IPS DF 19.7 (cell line): Measurements from ENCODE around the gene MAP6.

Source experiments
- DNase-seq: peaks from one replicate; pipeline ENCODE4 v3.0.0-alpha.2; 2013; ENCODE audit warnings: low read depth, low spot score

MAP6 gene

DNA sequence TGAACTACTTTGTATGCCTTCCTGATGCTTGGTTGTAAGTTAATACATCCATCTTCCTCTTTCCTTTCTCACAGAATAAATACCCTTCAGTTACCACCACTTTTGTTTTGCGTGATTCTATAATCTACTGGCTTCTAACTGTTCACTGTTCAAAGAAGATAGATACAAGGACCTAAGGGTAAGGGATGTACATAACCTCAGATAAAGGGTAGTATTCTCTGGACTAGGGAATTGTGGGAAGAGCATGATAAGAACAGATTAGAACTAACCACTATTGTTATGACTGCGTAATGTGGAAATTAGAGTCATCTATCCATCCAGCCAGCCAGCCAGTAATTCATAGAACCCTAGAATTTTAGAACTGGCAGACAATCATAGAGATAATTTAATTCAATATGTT lies 36.4 kb downstream of the MAP6 start:
- DNase-seq = no peak

- DNase-seq = no peak
These were observed 37.6 kb downstream of the MAP6 start for GRCh38 chr11:75631086-75631730.

GRCh38 chr11:75627906-75628668 lies 40.8 kb downstream of the MAP6 start:
- DNase-seq = no peak

DNA sequence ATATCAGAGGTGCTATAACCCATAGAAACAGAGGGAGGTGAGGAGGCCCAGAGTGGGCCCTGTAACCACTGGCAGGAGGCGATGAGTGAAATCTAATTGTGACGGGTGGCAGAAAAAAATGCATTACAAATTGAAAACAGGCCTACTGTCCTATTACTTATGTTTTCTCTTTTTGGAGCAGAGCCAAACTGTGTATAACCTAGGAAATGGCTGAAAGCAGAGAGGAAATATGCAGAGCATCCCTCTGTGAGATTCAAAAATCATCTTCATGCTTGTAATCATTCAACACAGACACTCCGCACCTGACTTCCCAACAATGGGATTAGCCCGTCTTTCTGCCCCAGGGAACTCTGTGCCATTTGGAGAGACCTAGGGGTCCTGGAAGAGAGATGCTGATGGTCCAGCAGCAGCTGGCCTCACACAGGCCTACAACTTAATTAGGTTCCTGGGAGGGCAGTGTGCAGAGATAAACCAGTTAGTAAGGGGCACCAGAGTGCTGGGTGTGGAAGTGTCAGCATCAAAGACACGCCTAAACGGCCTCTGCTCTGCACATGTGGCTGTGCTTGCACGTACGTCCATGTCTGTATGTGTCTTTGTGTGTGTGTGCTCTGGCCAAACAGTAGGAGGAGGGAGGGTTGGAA lies 41.8 kb downstream of the MAP6 start:
- no peak for DNase-seq

DNA sequence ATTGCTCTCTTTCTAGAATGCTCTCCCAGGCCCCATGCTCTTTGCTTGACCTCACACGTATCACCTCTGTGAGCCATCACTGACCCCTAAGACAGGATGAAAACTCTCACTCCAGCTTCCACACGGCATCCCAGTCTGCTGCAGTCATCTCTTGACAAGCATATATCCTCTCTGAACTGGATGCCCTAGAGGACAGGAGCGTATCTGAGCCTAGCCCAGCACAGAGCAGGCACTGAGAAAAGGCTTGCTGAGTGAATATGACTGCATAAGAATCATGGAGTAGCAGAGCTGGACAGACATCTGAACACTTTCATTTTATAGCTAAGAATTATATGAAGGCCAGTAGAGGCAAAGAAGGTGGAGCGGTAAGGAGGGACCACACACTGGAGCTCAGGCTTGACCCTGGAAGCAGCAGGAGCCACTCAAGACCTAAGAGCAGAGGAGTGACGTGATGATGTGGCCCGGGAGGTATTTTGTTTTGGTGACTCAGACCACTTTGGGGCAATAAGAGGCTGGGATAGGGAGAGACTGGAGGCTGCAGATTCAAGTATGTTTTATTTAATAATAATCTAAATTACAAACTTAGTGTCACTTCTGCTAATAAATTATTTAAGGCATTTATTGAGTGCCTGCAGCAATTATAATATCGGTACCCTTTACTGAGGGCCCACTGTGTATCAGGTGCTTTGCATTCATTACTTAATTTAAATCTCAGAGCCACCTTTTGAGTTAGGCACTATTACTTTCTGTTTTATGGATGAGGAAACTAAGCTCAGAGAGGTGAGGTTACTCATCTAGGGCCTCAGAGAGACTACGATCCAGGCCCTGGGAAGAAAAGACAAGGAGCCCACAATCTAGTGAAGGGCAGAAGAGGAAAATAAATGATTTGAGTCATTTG lies 42.6 kb downstream of the MAP6 start:
- DNase-seq = no peak

DNA sequence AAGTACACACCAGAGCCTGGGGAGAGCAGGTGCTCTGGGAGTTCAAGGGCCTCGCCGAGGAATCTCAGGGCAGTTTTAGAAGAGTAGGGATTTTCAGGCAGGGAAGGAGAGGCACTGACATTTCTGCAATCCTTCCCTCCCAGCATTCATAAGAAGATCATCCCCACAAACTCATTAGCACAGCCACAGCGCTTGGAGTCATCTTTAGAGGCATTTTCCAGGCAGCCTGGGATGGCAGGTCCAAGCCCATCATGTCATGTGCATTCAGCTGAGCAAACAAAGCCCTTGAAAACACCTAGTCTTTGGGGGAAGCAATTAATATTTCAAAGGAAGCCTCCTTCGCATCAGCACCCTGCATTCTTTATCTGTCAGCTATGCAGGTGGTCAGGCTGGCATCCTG lies 43.8 kb downstream of the MAP6 start:
- DNase-seq = no peak

GRCh38 chr11:75616281-75616680 lies 52.6 kb downstream of the MAP6 start:
- DNase-seq = no peak

GRCh38 chr11:75615751-75616150 lies 53.1 kb downstream of the MAP6 start:
- no peak for DNase-seq

DNA sequence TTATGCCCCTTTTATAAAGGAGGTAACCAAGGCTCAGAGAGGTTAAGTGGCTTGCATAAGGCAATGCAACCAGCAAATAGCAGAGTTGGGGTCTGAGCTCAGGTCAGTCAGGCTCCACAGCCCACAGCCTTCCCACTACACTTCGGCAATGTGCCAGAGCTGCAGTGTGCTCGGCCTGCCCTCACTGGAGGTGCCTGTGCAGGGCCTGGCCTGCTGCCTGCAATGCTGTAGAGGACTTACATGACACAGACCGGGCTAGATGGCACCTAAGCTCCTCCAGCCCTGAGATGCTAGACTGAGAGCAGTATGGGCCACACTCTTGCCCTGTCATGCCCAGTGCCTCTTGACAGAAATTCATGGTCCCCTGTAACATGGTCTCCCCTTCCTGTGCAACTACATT lies 57.0 kb downstream of the MAP6 start:
- DNase-seq = no peak

DNA sequence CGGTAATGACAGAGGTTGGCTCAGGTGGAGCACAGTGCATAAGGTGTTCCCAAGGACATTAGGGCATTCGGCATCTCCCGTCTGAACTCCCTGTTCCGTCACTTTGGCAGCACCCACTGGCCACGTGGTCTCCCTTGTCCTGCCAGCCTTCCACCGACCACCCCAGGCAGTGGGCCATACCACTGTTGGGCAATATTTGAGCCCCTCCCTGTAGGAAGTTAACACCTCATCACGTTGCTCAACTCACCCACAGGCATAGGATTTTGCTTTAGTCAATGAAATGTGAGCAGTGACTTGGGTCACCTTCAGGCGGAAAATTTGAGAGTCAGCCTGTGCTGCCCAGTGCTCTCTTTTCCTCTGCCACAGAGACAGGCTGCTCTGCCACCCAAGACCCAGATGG lies 62.7 kb downstream of the MAP6 start:
- DNase-seq = no peak

GRCh38 chr11:75603791-75604736 lies 64.8 kb downstream of the MAP6 start:
- no peak for DNase-seq

DNA sequence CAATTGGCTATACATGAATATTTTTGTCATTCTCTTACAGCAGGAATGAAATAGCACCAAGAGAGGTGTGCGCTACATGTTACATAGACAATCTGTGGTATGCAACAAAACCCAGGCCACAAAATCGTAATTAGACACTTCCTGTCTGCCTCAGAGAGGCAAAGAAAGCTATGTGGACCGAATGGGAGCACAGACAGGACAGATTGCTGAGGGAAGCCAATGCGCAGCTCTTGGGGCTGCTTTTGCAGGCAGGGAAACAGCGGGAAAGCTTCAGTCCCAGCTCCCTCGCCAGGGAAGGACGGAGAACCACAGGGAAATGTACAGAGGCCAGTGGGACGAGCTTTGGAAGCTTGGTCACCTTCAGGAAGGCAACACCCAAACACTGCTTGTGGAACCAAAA lies 65.9 kb downstream of the MAP6 start:
- no peak for DNase-seq

DNA sequence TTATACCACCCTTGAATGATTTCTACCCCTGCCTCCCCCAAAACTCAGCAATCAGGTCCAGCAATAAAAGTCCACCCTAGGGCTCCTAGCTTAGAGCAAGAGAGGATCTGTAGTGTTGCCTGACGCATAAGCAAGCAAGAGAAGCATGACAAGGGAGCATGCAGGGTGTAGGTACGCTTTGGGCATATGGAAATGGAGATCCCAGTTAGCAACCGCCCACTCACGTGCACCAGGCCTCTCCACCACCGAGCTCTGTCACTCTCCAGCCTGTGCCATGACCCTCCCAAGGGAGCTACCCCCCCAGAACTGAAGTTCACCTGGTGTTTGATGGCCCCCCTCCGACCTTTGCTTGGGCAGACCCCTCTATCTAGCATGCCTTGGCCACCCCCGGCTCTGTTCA lies 67.3 kb downstream of the MAP6 start:
- no peak for DNase-seq

DNA sequence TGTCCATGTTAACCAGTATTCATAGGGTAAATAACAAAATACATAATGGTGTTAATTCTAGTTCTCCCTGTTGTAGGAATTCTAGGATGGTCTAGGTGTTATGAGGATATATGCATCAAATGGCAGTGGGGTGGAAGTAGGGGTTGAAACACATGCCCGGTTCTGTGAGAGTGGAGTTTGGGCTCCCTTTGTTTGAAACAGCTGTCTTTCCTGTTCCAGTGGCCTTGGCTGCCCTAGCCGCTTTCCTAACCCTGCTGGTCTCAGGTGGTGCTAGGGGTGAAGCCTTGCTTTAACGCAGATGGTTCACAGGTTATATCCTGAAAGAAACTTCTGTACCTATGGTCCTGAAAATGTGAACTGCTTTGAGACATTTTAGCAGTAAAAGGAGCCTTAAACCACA lies 68.5 kb downstream of the MAP6 start:
- no peak for DNase-seq

DNA sequence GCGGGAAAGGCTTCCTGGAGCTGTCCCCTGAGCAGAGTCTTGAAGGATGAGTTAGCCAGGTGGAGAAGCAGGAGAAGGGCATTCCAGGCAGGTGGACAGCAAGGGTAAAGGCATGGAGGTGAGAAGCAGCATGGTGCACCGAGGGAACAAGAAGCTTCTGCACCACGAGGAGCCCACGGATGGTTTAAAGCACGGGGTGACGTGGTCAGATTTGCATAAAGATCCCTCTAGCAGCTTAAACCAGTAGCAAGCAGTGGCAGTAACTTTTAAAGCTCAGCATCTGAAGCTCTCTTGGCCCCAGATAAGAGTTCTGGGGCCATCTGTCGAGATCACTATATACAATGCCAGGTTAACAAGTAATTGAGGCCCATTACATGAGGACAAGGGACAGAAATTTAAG lies 69.9 kb downstream of the MAP6 start:
- no peak for DNase-seq

DNA sequence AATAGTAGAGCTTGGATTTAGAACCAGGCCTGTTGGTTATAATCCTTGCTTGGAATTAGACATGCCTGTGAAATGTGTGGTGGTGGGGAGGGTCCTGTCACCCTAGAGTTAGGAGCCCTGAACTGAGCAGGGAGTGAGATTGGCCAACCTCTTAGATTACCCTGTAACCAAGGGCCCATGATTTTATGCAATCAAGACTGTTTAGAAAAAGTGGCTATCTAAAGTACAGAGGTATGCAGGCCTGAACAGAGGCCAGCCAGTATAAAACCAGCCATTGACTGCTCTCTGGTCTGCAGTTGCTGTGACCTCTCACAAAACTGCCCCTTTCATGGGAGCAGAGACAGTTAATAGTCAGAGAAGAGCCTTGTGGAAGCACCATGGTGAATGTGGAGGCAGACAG lies 70.6 kb downstream of the MAP6 start:
- no peak for DNase-seq

- DNase-seq = no peak
These were observed 71.2 kb downstream of the MAP6 start for GRCh38 chr11:75597636-75598035.

DNA sequence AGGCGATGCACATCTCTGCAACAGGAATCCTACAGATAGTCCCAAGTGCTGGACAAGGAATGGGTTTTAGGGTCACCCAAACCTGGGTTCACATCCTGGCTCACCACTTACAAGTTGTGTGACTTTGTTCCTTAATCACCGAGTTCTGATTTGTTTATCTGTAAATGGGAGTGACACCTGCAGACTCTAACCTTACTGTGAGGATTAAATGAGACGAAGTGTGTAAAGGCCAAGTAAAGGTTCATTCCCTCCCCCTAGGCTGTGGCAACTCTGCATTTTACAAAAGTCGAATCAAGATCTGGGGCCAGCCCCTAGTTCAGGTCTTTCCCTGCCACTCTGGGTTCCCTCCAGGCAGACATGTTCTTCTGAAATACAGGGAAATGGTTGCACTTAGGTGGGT lies 71.9 kb downstream of the MAP6 start:
- DNase-seq = no peak

GRCh38 chr11:75595429-75595828 lies 73.4 kb downstream of the MAP6 start:
- no peak for DNase-seq

GRCh38 chr11:75594211-75594610 lies 74.6 kb downstream of the MAP6 start:
- DNase-seq = no peak
